MM.1S (cell line): ENCODE data around the gene SEC14L2.

Source experiments
- CTCF ChIP-seq: fragments of 300-600 bp; sonication (generic); IDR thresholded peaks from 2 replicates; pipeline ENCODE4 v1.5.1; 2016; ENCODE audit warnings: antibody characterized with exemption, low read length, mixed read lengths
- EZH2 ChIP-seq: fragments of 300-600 bp; sonication (generic); optimal IDR thresholded peaks from 2 replicates; pipeline ENCODE3; 2017; ENCODE audit warnings: low read depth, mild to moderate bottlenecking, antibody characterized with exemption, low read length, mixed read lengths

- TF ChIP-seq EZH2 (no peak), CTCF (no peak)
Measured at GRCh38 chr22:30413745-30414524, 17.1 kb downstream of the SEC14L2 start.
